Putamen (tissue), 1 donor: ENCODE data around the gene TP73.
"Not testable (repeated sequence)": the region's sequence is repeated elsewhere in the genome, so short reads cannot be mapped to it uniquely, and the experiment has no call there.

Source experiments
- DNase-seq: peaks from one replicate; pipeline ENCODE4 v3.0.0-alpha.2; 2016; ENCODE audit warnings: low spot score

The TP73 gene

DNA sequence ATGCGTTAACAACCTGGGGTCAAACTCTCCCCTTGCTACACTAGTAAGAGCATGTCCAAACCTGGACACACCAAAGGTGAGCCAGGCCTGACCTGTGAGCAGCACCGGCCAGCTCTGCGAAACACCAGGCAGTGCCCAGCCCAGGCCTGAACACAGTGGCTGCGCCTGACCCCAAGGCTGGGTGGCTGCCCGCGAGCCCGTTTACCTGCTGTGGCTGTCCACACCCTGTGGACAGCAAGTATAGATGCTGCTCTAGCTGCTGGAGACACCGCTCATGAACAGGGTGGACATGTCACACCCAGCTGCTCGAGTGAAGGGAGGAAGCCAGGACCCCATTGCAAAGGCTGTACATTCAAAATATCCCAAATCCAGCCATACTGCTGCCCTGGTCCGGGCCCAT, 92.3 kb downstream of the TP73 start:
- no peak for DNase-seq

DNA sequence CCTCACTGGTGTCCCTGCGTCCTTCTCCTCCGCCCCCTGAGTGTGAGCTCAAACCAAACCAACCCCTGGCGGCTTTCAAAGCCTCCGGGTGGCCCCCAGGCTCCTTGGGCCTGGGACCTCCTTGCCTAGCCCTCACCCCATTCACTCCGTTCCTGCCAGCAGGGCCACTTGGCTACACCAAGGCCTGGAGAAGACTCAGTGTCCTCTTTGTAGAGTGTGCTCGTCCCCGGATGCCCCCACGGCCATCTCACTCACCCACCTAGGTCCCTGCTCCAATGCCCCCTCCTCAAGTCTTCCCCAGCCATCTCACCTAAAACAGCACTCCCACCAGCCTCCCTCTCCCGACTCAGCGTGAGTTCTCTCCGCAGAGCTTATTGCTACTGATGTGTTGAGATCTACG, 92.8 kb downstream of the TP73 start:
- DNase-seq: no peak

DNA sequence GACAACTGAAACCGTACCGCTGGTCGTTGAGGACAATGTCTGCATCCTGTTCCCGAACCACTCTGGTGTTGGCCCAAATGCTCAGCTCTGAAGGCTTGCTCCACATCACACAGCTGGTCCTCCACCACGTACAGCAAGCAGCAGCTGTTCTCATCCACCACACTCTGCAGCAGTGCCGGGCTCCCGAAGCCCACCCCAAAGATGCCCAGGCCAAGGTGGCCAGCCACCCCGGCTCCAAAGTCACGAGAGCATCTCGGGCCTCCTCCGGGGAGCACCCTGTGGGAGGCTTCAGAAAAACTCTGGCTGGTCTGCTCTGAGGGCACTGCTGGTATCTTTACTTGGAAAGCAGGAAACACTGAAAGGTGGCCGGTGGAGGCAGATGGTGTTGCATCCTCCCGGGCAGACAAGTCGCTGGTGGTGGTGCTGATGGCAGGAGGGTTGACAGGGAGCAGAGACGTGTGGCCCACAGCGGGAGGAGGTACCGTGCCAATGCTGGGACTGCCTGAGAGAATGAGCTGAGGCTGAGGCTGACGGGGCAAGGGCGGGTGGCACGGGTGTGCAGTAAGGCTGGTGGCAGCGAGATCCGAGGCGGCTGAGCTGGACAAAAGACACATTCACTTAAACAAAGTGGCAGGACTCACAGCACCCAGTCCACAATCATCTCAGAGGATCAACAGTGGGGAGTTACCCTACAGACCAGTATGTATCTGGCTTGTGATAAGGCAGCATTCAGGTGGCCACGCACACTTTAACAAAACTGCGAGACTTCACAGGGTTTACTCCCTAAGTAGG, 93.5 kb downstream of the TP73 start:
- peak; percentile 25 for DNase-seq

DNA sequence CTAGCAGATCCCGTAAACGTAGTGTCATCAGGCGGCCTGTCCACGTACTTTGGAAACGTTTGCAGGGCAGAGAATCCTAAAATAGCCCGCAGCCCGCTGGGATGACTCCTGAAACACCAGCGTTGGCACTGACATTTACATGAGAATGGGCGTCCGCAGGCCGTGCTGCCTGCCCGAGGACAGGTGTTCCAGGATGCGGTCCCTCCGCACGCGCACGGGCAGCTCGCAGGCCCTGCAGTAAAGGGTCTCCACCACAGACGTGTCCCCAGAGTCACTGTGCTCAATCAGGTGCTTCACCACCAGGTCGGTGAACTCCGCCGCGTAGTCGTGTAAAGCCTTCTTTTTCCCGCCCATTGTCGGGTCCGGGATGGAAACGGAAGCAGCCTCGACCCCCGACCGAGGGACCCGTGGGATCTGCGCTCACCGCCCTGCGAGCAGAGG, 94.1 kb downstream of the TP73 start:
- no peak for DNase-seq

DNA sequence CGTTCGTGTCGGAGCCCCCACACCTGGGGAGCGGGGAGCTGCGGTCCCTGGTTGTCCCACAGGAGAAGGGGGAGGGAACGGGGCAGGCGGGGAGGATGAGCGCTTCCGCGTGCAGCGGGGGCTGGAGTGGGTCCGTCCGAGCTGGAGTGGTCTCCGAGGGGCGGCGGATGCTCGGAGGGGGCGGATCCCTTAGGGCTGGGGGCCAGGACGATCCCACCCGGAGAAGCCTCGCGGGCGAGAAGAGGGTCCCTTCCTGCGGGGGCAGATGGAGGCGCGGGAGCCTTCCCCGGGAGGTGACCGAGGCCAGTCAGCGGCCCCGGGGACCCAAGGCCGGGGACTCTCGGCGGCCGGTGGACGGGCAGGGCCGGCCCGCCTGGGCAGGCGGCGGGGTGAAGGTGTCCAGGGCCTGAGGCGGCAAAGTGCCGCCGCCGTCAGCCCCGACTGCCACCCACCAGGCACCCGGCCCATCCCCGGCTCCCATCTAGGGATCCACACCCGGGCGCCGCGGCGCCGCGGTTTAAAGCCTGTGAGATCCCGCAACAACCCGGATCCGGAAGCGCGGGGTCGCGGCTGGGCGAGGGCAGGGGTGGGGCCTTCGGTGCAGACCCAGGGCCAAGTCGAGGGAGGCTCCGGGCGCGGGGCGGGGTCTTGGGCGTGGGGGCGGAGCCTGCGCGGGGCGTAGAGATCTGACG, 94.7 kb downstream of the TP73 start:
- peak; percentile 88 for DNase-seq

DNA sequence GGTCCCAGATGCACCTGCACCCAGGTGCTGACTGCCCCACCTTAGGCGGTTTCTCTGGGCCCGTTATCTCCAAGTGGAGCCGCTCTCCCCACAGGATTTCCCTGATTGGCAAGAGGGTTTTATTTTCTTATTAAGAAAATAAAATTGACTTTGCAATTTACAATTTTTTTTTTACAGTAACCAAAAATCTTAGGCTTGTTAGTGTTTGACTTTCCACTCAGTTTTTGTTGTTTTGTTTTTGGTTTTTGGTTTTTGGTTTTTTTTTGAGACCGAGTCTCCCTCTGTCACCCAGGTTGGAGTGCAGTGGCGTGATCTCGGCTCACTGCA, 95.2 kb downstream of the TP73 start:
- no peak for DNase-seq

DNA sequence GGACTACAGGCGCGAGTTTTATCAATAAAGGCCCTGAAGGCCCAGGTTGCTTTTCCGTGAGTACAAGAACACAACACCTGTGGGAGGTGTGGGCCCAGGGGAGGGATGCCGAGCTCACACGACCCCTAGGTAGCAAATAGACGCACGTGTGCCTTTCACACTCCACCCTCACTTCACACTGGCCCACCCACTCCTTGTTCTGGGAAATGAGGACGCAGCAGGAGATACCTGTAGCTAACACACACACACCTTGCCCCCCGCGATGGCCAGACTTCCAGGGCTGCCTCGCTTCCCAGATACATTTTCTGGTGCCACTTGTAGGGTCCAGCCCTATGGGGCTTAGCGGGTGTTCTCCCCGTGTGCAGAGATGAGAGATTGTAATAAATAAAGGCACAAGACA, 95.6 kb downstream of the TP73 start:
- DNase-seq: no peak

DNA sequence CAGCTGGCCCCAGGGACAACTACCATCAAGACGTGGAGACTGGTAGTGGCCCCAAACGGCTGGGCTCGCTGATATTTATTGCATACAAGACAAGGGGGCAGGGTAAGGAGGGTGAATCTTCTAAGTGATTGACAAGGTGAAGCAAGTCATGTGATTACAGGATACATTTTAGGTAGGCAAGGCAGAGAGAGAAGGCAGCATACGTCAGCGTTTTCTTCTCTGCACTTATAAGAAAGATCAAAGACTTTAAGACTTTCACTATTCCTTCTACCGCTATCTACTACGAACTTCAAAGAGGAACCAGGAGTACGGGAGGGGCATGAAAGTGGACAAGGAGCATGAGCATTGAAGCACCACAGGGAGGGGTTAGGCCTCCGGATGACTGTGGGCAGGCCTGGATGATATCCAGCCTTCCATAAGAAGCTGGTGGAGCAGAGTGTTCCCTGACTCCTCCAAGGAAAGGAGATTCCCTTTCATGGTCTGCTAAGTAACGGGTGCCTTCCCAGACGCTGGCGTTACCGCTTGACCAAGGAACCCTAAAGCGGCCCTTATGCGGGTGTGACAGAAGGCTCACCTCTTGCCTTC, 96.1 kb downstream of the TP73 start:
- not testable (repeated sequence) for DNase-seq

DNA sequence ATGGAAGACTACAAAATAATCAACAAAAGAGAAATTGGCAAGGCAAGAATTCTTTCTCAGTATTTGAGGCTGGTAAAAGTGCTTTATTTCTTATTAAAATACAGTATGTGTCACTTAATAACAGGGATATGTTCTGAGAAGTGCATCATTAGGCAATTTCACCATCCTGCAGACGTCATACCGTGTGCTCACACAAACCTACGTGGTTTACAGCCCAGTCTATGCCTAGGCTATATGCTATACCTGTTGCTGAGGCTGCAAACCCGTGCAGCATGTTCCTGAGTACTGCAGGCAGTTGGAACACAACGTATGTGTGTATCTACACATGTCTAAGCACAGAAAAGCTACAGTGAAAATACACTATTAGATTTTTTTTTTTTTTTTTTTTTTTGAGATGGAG, 97.2 kb downstream of the TP73 start:
- DNase-seq: no peak

DNA sequence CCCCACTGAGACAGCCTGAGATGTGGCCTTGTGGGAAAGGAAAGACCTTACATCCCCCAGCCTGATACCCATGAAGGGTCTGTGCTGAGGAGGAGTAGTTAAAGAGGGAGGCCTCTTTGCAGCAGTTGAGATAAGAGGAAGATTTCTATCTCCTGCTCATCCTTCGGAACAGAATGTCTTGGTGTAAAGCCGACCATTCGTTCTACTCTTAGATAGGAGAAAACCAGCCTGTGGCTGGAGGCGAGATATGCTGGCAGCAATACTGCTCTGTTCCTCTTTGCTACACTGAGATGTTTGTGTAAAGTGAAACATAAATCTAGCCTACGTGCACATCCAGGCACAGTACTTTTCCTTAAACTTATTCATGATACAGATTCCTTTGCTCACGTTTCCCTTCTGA, 98.4 kb downstream of the TP73 start:
- no peak for DNase-seq

DNA sequence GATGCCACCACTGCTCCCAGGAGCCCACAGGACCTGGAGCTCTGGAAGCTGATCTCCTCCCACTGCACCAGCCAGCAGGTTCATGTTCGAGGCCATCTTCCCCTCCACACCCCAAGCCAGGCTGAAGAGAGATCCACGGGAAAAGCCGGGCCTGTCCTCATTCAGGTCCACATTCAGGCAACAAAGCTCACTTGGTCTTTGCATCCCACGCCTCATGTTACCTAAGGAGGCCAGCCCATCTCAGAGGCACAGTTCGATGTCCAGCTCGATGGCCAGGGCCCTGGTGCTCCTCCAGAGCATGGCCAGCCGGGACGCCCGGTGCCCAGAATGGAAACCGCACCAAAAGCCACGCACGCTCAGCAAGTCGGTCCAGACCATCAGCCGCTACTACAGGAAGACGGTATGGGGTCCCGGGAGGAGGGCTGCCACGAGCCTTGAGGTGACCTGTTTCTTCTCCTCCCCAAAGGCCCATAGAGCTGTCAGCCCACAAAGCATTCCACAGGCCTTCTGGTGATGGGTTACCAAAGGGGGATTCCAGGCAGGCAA, 100.2 kb downstream of the TP73 start, which contains the start of gene CCDC27:
CCDC27 (plus strand) TSS at position 51 of the 546 bp plus-strand sequence; CDS start at position 83, 32 bp downstream.
- no peak for DNase-seq

DNA sequence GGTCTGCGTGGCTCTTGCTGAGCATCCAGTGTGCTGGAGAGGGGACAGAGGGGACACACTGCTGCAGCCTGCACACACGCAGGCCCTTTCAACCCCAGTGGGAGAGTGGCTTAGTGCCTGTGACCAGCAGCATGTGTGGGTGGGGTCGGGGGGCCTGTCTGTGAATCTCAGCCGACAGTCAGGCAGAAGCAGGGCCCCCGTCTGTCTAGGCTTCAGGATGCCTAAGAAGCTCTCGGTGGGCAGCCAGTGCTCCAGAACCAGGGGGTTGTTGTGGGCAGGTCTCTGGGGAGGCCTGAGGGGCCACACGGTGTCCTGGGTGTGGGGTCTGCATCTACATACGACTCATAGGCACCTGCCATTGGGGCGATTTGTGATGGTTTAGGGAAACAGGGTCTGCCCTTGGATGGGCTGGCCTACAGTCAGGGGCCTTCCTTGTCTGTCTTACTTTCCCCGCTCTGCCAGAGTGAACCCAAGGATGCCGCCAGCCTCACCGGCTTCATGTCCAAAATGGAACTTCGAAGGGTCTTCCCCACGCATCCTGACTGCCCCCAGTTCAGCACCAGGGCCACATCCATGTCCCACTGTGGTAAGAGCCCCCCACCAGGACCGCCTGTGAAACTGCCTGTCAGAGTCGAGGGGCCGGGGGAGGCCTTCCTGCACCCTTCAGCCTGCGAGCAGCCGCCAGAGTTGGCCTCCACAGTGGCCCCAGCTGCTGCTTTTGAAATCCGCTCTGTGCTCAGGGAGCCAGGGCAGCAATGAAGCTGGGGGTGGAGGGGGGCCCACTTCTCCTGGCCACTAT, 101.5 kb downstream of the TP73 start:
- DNase-seq: no peak

DNA sequence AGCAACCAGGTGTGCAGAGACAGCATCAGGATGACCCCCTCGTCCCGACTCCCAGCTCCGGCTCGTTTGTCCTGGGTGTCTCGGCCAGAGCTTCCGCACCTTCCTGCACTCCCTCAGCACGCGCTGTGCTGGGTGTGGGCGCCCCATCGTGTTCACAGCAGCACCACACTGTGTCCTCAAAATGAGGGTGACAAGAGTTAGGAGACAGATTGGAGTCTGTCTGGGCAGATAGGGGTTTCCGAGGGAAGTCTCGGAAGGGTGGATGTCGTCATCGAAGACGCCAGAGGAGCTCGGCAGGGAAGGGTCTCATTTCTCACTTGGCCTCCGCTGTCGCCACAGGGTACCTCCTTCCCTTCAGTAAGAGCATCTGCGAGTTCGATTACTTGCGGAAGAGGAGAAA, 104.1 kb downstream of the TP73 start:
- DNase-seq: no peak

DNA sequence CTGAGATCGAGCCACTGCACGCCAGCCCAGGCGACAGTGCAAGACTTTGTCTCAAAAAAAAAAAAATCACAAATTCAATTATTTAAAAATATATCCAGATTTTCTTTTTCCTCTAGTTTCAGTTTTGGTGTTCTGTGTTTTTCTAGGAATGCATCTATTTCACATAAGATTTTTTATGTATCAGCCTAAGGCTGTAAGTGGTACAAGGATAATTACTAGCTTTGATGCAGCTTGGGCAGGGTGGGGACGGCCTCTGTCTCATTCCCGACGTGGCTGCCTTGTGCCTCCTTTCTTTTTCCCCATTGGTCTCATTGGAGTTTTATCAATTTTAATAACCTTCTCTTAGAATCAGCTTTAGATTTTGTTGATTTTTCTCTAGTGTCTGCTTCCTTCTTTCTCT, 106.8 kb downstream of the TP73 start:
- DNase-seq: no peak

DNA sequence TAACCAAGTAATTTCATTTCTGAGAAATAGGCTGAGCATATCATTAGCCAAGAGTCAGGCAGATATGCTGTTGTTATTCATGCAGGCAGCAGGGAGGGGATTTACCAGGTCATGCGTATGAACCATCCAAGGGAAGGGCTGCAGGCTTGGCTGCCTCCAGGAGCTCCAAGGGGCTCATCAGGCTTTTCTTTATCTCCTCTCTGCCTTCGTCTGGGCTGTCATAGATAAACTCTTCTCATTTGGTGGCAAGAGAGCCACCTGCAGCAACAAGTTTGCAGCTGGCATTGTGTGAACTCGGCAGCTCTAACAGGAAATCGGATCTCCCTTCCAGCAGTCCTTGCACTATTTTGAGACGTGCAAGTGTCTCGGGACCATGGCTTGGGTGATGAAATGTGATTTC, 107.5 kb downstream of the TP73 start:
- no peak for DNase-seq

DNA sequence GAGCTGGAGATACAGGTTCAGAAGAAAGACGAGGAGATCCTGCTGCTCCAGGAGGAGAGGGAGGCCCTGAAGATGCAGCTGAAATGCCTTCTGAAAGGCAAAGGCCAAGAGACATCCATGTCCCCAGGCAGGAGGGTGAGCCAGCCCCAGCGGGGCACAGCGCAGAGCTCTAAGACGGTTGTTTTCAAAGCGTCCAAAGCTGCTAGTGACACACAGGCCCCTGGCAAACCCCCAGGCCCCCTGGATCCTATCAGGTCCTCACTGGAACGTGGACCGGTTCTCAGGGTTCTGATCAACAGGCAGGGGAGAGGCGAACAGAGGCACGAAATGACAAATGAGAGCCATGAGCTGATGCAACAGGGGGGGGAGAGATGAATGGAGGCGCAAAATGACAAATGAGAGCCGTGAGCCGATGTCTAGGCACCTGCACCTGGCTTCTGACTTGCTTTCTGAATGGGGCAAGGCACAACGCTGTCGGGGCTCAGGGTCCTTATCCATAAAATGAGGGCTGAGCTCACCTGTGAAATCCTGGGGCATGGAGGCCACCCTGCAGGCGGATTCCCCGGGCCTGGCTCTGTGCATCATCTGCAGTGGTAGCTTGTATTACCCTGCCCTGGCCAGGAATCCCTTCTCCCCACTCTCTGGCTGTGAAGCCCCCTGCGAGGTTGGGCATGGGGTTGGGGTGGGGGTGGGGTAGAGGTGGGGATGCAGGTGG, 109.1 kb downstream of the TP73 start:
- no peak for DNase-seq

DNA sequence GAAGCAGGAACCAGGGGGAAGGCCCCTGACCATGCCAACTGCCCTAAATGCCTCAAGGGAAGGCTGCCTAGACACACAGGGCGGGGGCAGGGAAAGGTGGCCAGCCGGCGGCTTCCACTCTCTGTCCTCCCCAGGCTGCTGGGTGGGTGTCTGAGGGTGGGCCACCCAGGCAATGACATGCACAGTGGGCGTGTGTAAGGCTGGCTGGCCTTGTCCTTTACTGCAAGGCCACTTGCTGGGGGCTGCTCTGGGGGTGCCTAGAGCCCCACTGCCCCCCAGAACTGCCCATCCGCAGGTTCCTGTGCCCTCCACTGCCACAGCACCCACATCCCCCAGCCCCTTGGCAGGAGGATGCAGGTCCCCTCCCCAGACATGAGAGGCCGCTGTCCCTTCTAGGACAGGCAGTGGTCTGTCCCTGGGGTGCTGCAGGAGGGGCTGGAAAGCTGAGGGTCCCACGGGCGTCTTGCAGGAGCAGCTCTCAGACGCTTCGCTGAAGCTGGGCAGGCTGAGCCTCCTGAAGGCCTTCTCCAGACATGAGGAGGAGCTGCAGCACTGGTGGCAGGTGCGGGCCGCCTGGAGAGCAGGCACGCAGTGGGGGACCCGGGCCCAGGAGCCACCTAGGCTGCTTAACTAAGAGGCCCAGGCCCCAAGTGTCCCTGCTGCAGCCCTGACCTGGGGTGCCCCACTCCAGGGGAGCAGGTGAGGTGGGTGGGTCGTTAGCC, 110.0 kb downstream of the TP73 start:
- no peak for DNase-seq

DNA sequence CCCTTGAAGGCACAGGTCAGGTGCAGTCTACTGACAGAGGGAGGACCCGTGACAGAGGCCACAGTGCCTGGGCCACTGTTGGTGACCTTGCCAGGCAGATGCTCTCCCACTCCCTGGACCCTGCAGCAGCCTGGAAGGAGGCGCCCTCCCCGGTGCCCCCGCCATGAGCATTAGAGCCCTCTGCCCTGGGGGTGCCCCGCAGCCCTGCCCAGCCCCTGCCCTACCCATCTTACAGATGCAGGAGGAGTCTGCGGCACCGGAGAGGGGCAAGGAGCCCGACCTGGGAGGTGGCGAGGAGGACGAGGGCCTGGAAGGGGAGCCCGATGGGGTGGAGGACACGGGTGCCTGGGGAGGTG, 110.5 kb downstream of the TP73 start:
- no peak for DNase-seq

DNA sequence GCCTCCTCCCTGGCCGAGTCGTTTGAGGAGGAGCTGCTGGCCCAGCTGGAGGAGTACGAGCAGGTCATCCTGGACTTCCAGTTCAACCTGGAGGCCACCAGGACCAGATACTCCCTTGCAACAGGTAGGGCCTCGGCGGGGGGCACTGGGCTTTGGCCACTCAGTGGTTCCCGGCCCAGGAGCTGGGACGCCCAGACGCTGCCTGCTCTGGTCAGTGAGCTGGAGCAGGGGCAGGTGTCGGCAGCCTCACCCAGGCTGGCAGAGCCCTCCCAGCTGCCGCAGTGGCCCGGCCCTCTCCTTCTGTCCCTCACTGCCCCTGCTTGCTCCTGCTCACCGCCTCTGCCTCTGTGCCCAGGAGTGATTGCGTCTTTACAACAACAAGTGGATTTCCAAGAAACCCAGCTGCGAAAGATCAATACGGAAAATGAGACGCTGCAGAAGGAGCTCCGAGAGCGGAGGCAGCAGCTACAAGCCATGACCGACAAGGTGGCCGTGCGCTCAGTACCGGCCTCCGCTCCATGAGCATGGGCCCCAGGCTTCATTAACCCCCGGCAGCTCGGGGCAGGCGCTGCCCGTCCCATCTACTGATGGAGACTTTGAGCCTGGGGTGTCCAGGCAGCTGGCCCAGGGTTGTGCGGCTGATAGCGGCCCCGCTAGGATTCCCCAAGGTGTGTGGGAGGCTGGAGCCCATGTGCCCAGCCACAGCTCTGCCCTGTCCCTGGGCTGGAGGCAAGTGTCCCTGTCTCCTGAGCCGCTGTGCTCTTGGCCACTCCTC, 111.2 kb downstream of the TP73 start:
- no peak for DNase-seq

DNA sequence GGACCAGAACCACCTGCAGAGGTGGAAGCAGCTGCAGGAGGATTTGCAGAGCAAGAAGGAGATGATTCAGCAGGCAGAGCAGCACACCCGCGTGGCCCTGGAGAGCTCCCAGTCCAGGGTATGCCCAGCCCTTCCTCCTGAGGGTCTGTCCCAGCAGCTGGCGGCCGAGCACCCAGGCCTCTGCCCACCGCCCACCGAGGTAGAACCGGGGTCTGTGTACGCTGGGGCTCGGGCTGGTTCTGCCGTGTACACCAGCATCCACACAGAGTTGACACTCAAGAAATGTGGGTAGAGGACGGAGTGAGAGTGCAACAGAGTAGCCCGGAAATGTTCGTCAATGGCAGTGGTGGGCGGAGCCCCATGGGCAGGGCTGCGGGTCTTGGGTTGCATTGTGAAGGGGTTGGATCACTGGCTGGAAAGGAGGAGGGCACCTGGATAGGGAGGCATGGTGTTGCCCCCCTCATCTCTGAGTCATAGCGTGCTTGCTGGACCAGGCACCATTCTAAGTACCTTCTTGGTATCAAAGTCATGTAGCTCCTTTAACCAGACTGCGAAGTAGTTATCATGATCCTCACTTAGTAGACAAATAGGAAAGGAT, 115.1 kb downstream of the TP73 start:
- DNase-seq: no peak
